ENCODE results near the gene SPCS3.
"Not testable (repeated sequence)": the region's sequence is repeated elsewhere in the genome, so short reads cannot be mapped to it uniquely, and the experiment has no call there.

Gene SPCS3

GRCh38 chr4:176306837-176307665, 12.7 kb upstream of the SPCS3 start:
- DNase-seq = no peak

GRCh38 chr4:176307666-176307930, 12.2 kb upstream of the SPCS3 start:
- DNase-seq = no peak

- DNase-seq = no peak
Observed at GRCh38 chr4:176308441-176308840, 11.3 kb upstream of the SPCS3 start.

- no peak for DNase-seq
Observed at GRCh38 chr4:176309046-176309445, 10.7 kb upstream of the SPCS3 start.

- no peak for DNase-seq
Observed at GRCh38 chr4:176309772-176310171, 10.0 kb upstream of the SPCS3 start.

- no peak for DNase-seq
Observed at GRCh38 chr4:176313596-176314336, 6.0 kb upstream of the SPCS3 start.

- DNase-seq = no peak
Observed at GRCh38 chr4:176319151-176319703, 539 bp upstream of the SPCS3 start.

- peak; percentile 1 for DNase-seq
Observed at GRCh38 chr4:176320340-176320975, 692 bp downstream of the SPCS3 start.

GRCh38 chr4:176320976-176321361, 1.2 kb downstream of the SPCS3 start:
- no peak for DNase-seq

GRCh38 chr4:176321589-176321988, 1.8 kb downstream of the SPCS3 start:
- no peak for DNase-seq

- DNase-seq = no peak
Observed at GRCh38 chr4:176323511-176324160, 3.9 kb downstream of the SPCS3 start.

GRCh38 chr4:176324876-176325275, 5.1 kb downstream of the SPCS3 start:
- not testable (repeated sequence) for DNase-seq

GRCh38 chr4:176333076-176333475, 13.3 kb downstream of the SPCS3 start:
- DNase-seq = no peak

- no peak for DNase-seq
Observed at GRCh38 chr4:176334066-176334465, 14.3 kb downstream of the SPCS3 start.

- no peak for DNase-seq
Observed at GRCh38 chr4:176335421-176335820, 15.7 kb downstream of the SPCS3 start.

- no peak for DNase-seq
Observed at GRCh38 chr4:176339936-176340761, 20.4 kb downstream of the SPCS3 start.

- no peak for DNase-seq
Observed at GRCh38 chr4:176340871-176341685, 21.3 kb downstream of the SPCS3 start.

- no peak for DNase-seq
Observed at GRCh38 chr4:176342384-176342783, 22.6 kb downstream of the SPCS3 start.

GRCh38 chr4:176343286-176343685, 23.5 kb downstream of the SPCS3 start:
- DNase-seq = no peak

GRCh38 chr4:176345346-176345745, 25.6 kb downstream of the SPCS3 start:
- not testable (repeated sequence) for DNase-seq

GRCh38 chr4:176346836-176347235, 27.1 kb downstream of the SPCS3 start:
- DNase-seq = not testable (repeated sequence)
